Endothelial cell of umbilical vein (primary cell): ENCODE data around the gene CDS2. TPM values are rescaled to one million over a fixed set of nuclear protein-coding genes. Genes with fewer than 3 reads are reported as not detected.
A peak's percentile ranks its signal among the peaks of the same experiment; 100 is the strongest.
"Not testable (repeated sequence)": the region's sequence is repeated elsewhere in the genome, so short reads cannot be mapped to it uniquely, and the experiment has no call there.

Source experiments
- BruUV-seq: library from RNA; stranded (reverse); fragments of 400-500 nt; replicated peaks from 2 replicates; lab custom pipeline; 2021; lab: Mats Ljungman, UMichigan
- CTCF ChIA-PET: fragments of 300-600, 350-600 bp; sonication (Branson Sonifier 250); formaldehyde crosslinking; loops from one replicate; lab custom pipeline; 2021; ENCODE audit warnings: antibody characterized with exemption, inconsistent platforms; lab: Charles Lee
- POLR2A ChIA-PET: fragments of 300-600, 350-600 bp; sonication (Branson Sonifier 250); formaldehyde crosslinking; loops from one replicate; lab custom pipeline; 2021; ENCODE audit warnings: antibody characterized with exemption, inconsistent platforms; lab: Charles Lee
- DNase-seq: peaks from one replicate; pipeline ENCODE4 v3.0.0-alpha.2; 2011; ENCODE audit warnings: low read depth, low spot score
- FAIRE-seq: peaks from 2 replicates; lab custom pipeline; 2011; peaks lifted over from hg19 to GRCh38; lab: Jason Lieb, UNC
- H2AFZ ChIP-seq: 2 replicates; pipeline ENCODE4 v1.6.0; 2012; ENCODE audit warnings: low read depth, low read length, control low read depth, inconsistent platforms
- H3K27ac ChIP-seq: 2 replicates; pipeline ENCODE4 v1.5.1; 2011; ENCODE audit warnings: low read depth, mild to moderate bottlenecking, control low read depth, low read length, moderate library complexity; ENCODE audit not compliant: insufficient read depth
- H3K27me3 ChIP-seq, 2 experiments: 2 replicates each; pipeline versions ENCODE4 v1.6.0 to v1.6.1; 2011; ENCODE audit warnings: low read length in 2 of 2, mixed read lengths in 1 of 2; ENCODE audit not compliant: control insufficient read depth in 2 of 2, insufficient read depth in 2 of 2
- H3K36me3 ChIP-seq, 2 experiments: 2 replicates in 1 of 2; 3 replicates in 1 of 2; pipeline ENCODE4 v1.5.1; 2011; ENCODE audit warnings: low read length in 2 of 2, mild to moderate bottlenecking in 1 of 2, moderate library complexity in 1 of 2; ENCODE audit not compliant: control insufficient read depth in 2 of 2, insufficient read depth in 2 of 2; ENCODE audit errors: extremely low read depth in 1 of 2
- H3K4me1 ChIP-seq: 3 replicates; pipeline ENCODE4 v1.5.1; 2011; ENCODE audit warnings: mild to moderate bottlenecking, low read length; ENCODE audit not compliant: control insufficient read depth, insufficient read depth; ENCODE audit errors: extremely low read depth
- H3K4me2 ChIP-seq: 2 replicates; pipeline ENCODE4 v1.6.1; 2011; ENCODE audit warnings: low read length, control low read depth, mixed read lengths; ENCODE audit not compliant: insufficient read depth
- H3K4me3 ChIP-seq, 3 experiments: fragments of 200-600 bp in 1 of 3; sonication (generic), shearing (Covaris generic) in 1 of 3; replicated peaks in 1 of 3; 2 replicates each; pipeline ENCODE4 v1.5.1; 2011 to 2016; ENCODE audit warnings: control low read depth in 3 of 3, low read length in 3 of 3, mild to moderate bottlenecking in 2 of 3, inconsistent platforms in 1 of 3, low read depth in 1 of 3, moderate library complexity in 1 of 3; ENCODE audit not compliant: insufficient read depth in 1 of 3
- H3K79me2 ChIP-seq: 2 replicates; pipeline ENCODE4 v1.6.0; 2012; ENCODE audit warnings: low read length, inconsistent platforms; ENCODE audit not compliant: control insufficient read depth, insufficient read depth
- H3K9ac ChIP-seq: replicated peaks from 2 replicates; pipeline ENCODE3; 2011; ENCODE audit warnings: low read length, control low read depth; ENCODE audit not compliant: insufficient read depth; ENCODE audit errors: extremely low read depth
- H3K9me1 ChIP-seq: replicated peaks from 3 replicates; pipeline ENCODE4 v1.6.0; 2011; ENCODE audit warnings: mild to moderate bottlenecking, low read length; ENCODE audit not compliant: control insufficient read depth, insufficient read depth; ENCODE audit errors: extremely low read depth
- H3K9me3 ChIP-seq: replicated peaks from 2 replicates; pipeline ENCODE4 v1.5.1; 2012; ENCODE audit warnings: low read length, inconsistent platforms; ENCODE audit not compliant: control insufficient read depth, insufficient read depth
- H4K20me1 ChIP-seq: replicated peaks from 2 replicates; pipeline ENCODE3; 2011; ENCODE audit warnings: mild to moderate bottlenecking, low read length; ENCODE audit not compliant: control insufficient read depth, insufficient read depth; ENCODE audit errors: extremely low read depth
- EZH2 ChIP-seq: IDR thresholded peaks from 2 replicates; pipeline ENCODE4 v1.6.1; 2012; ENCODE audit warnings: borderline replicate concordance, low read depth, mild to moderate bottlenecking, moderate library complexity, low read length, inconsistent platforms; ENCODE audit not compliant: severe bottlenecking
- FOS ChIP-seq: IDR thresholded peaks from 2 replicates; pipeline ENCODE4 v1.6.1; 2011; ENCODE audit warnings: mild to moderate bottlenecking, low read length, moderate library complexity, borderline replicate concordance; ENCODE audit not compliant: insufficient read depth
- GATA2 ChIP-seq: IDR thresholded peaks from 2 replicates; pipeline ENCODE4 v1.7.0; 2011; ENCODE audit warnings: low read depth, mild to moderate bottlenecking, moderate library complexity, mixed read lengths, low read length; ENCODE audit not compliant: insufficient read length, insufficient read depth
- JUN ChIP-seq: IDR thresholded peaks from 2 replicates; pipeline ENCODE4 v1.6.1; 2011; ENCODE audit warnings: borderline replicate concordance, low read depth; ENCODE audit not compliant: insufficient read length, insufficient read depth
- MYC ChIP-seq: IDR thresholded peaks from one replicate; pipeline ENCODE4 v1.6.1; 2011; ENCODE audit warnings: mild to moderate bottlenecking, low read depth, low read length
- POLR2A ChIP-seq: IDR thresholded peaks from 2 replicates; pipeline ENCODE4 v1.6.1; 2012; ENCODE audit warnings: low read depth, mild to moderate bottlenecking, control low read depth, low read length
- POLR2AphosphoS5 ChIP-seq: IDR thresholded peaks from 2 replicates; pipeline ENCODE4 v1.6.1; 2012; ENCODE audit warnings: low read depth, mild to moderate bottlenecking, control low read depth, low read length, moderate library complexity; ENCODE audit not compliant: insufficient read depth
- dilution Hi-C: fragments of 300-500 bp; cut with MboI; formaldehyde crosslinking; loops from one replicate; pipeline ENCODE4 v1.15.0; 2019; ENCODE audit warnings: low sequenced_read_pairs; ENCODE audit not compliant: extremely low pct_ligation_motif_present
- intact Hi-C: fragments of 100-400 bp; cut with micrococcal nuclease; formaldehyde crosslinking; loops from one replicate; pipeline ENCODE4 v1.10.0; 2022
- polyA plus RNA-seq, 4 experiments: library from polyadenylated mRNA; depleted of rRNA in 3 of 4; stranded (reverse) in 3 of 4; unstranded in 1 of 4; fragments of >200 nt; gene quantifications; 2 replicates each; pipeline versions ENCODE4 v1.2.1 to v1.2.3, GENCODE V29; 2011 to 2012; ENCODE audit warnings: missing spikeins in 1 of 4
- total RNA-seq: library from RNA; stranded (reverse); gene quantifications from 2 replicates; pipeline ENCODE4 v1.2.3, GENCODE V29; 2021
- TF ChIP-seq, protein P1 (sequence below): IDR thresholded peaks from 2 replicates; pipeline ENCODE4 v1.6.1; 2011; ENCODE audit not compliant: insufficient read depth, insufficient read length
- TF ChIP-seq, protein P2 (sequence below), 2 donors: IDR thresholded peaks; 1 replicate in 1 of 2; 2 replicates in 1 of 2; pipeline ENCODE4 v1.5.1; 2011; ENCODE audit warnings: low read length in 2 of 2, mild to moderate bottlenecking in 2 of 2, moderate library complexity in 2 of 2, control low read depth in 1 of 2, inconsistent platforms in 1 of 2, low read depth in 1 of 2; ENCODE audit not compliant: insufficient read depth in 1 of 2; ENCODE audit errors: extremely low read depth in 1 of 2

The CDS2 gene
- total and polyA plus RNA-seq, 2 donors (not counting 3 experiments of a cell fraction or from before 2014, with no cell fraction given), result 47.0 to 49.0 TPM

DNA sequence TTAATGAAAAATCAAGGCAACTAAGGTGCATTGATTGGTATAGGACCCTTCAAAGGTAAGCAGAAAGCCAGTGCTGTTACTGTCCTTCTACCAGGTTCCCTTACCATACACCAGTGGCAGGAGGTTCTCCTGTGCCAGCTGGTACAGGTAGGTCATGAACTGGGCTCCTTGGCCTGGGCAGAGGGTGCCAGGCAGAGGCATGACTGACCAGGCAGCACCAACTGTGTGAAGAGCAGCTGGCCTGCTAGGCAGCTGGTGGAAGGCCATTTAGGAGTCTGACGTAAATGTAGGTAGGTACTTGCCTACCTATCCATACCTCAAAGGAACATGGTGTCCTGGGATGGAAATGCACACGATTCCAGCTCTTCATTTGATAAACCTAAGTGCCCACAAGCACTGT is 30.3 kb upstream of the CDS2 start:
- Histone ChIP-seq H3K4me2 (no peak overlapping the region), H3K4me1 (no peaks in the 10 kb centered on the region), H3K9me1 (no peaks in the 10 kb centered on the region), H3K27me3 (no peaks in the 10 kb centered on the region), H3K4me3 (no peak overlapping the region), H3K79me2 (no peaks in the 10 kb centered on the region), H3K36me3 (peaks cover 6% of the 10 kb centered on the region in 2 experiments), H3K9me3 (no peaks in the 10 kb centered on the region), H3K9ac (no peak overlapping the region), H3K27ac (no peak overlapping the region), H4K20me1 (no peaks in the 10 kb centered on the region), H2AFZ (no peak overlapping the region)
- no peak for DNase-seq
- FAIRE-seq, result no peak
- ChIA-PET POLR2A (no interaction called here), CTCF (interaction anchor here (1.3 to 2.1 kb wide), 2 partner anchors 40 to 141 kb away, joined by 3 to 5 read pairs; no protein-coding TSS in a partner anchor)
- intact Hi-C loops (no loop called here), dilution Hi-C loops (no loop called here)
- TF ChIP-seq POLR2AphosphoS5, result no peak
- no peak for TF ChIP-seq JUN
- TF ChIP-seq, protein P1, sequence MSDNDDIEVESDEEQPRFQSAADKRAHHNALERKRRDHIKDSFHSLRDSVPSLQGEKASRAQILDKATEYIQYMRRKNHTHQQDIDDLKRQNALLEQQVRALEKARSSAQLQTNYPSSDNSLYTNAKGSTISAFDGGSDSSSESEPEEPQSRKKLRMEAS, result no peak
- TF ChIP-seq, protein P2, sequence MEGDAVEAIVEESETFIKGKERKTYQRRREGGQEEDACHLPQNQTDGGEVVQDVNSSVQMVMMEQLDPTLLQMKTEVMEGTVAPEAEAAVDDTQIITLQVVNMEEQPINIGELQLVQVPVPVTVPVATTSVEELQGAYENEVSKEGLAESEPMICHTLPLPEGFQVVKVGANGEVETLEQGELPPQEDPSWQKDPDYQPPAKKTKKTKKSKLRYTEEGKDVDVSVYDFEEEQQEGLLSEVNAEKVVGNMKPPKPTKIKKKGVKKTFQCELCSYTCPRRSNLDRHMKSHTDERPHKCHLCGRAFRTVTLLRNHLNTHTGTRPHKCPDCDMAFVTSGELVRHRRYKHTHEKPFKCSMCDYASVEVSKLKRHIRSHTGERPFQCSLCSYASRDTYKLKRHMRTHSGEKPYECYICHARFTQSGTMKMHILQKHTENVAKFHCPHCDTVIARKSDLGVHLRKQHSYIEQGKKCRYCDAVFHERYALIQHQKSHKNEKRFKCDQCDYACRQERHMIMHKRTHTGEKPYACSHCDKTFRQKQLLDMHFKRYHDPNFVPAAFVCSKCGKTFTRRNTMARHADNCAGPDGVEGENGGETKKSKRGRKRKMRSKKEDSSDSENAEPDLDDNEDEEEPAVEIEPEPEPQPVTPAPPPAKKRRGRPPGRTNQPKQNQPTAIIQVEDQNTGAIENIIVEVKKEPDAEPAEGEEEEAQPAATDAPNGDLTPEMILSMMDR (IDR thresholded peaks at IDR 0.05; ENCODE audit: extremely low read depth in 1 of 2, insufficient read depth in 1 of 2, low read depth in 1 of 2, low read length in 2 of 2), result no peak
- TF ChIP-seq MYC, result no peak
- TF ChIP-seq GATA2, result no peak
- no peak for TF ChIP-seq EZH2
- no peak for TF ChIP-seq POLR2A
- TF ChIP-seq FOS, result no peak
- BruUV-seq, result no TSS peak

DNA sequence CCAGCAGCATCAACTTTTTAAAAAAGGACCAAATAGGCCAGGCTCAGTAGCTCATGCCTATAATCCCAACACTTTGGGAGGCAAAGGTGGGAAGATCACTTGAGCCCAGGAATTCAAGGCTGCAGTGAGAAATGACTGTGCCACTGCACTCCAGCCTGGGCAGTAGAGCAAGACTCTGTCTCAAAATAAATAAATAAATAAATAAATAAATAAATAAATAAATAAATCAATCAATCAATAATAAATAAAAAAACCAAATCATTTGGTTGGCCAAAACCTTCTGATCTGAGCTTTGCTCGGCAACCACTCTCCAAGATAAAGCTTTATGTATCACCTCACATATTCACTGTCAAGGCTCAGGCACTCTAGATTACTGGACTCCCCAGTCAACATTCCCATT is 27.8 kb upstream of the CDS2 start:
- H3K9me1 ChIP-seq, H3K4me1 ChIP-seq, DNase-seq, intact Hi-C loops, dilution Hi-C loops, POLR2A ChIA-PET, FAIRE-seq, BruUV-seq, H3K36me3 ChIP-seq, H3K79me2 ChIP-seq, H3K27ac ChIP-seq, H3K4me2 ChIP-seq, H3K9ac ChIP-seq, H2AFZ ChIP-seq, H3K9me3 ChIP-seq, H3K4me3 ChIP-seq, H3K27me3 ChIP-seq, H4K20me1 ChIP-seq: not testable (repeated sequence)
- CTCF ChIA-PET, result interaction anchor here (0.7 to 4.5 kb wide), 6 partner anchors 34 to 148 kb away, joined by 3 to 63 read pairs (median 28); no protein-coding TSS in a partner anchor

DNA sequence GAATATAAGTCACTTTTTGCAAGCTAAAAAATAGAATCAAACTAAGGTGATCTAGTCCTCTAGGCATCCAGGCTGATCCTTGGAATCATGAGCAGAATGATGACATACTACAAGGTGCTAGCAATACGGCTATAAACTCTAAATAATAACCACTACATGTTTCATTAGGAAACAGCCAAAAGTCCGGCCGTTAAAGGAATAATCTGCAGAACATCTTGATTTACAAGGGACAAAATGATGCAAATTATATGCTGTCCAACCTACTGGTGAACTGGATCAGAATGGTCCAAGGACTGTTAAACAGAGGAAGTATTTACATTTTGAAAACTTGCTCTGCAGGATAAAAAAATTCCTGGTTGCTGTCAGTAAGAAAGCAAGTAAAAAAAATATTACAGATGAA is 26.9 kb upstream of the CDS2 start:
- H3K36me3 ChIP-seq, FAIRE-seq, H3K9ac ChIP-seq, H3K79me2 ChIP-seq, H3K9me1 ChIP-seq, H3K4me3 ChIP-seq, H3K27ac ChIP-seq, H3K27me3 ChIP-seq, dilution Hi-C loops, H3K4me2 ChIP-seq, POLR2A ChIA-PET, H4K20me1 ChIP-seq, DNase-seq, H2AFZ ChIP-seq, H3K4me1 ChIP-seq, H3K9me3 ChIP-seq: not testable (repeated sequence)
- intact Hi-C loops, result loop anchor here (1.0 to 5.0 kb wide), 6 partner anchors 44 to 493 kb away; partner anchors contain the start of gene SLC23A2
- BruUV-seq, result TSS peak; percentile 40
- CTCF ChIA-PET, result interaction anchor here (0.9 to 4.5 kb wide), 13 partner anchors 11 to 367 kb away, joined by 3 to 63 read pairs (median 8); partner anchors contain the start of gene SLC23A2
